ENCODE data around the gene FRAS1.

The FRAS1 gene

DNA sequence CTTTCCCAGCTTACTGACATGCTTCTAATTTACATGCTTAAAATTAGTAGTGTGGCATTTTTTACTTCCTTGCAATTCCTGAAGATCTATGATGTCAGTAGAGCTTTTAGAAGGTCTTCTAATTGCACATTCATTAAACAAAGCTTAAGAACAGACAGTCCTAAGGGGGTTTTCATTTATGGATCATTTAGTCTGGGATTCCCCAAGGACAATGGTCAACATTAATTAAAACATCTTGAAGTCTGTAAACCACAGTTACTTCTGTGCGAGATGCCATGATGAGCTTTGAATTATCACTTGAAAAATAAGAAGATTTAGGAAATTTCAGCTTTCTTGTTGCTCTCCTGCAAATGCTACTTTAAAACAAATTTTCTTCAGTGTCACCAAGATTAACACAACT lies 514.7 kb downstream of the FRAS1 start:
- no peak overlapping the region for H3K4me3 ChIP-seq
- no peak overlapping the region for H3K27ac ChIP-seq

DNA sequence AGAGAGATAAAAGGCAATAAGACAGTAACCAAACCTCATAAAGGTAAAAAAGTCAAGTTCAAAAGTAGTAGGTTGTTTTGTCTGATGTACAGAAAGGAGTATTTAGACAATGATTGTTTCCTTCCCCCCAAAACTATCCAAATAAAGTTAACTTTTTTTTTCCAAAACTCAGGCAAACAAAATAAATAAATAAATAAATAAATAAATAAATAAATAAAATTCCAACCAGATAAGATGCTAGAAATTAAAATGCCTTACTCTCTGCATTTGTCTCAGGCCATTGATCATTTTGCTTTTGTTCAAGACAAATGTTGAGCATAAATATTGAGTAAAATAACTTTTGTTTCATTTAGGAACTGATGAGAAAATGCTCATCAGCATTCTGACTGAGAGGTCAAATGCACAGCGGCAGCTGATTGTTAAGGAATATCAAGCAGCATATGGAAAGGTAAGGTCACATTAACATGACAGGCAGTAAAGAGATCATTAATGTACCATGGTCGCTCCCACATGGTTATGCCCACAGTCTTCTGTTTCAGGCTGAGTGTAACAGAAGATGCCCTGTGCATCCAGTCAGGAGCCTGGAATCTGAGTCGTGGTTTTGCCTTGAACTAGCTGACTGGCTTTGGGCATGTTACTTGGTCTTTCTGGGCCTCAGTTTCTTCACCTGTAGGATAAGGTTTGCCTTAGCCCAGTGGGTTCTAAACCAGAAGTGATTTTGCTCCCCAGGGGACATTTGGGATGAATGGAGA lies 521.7 kb downstream of the FRAS1 start:
- H3K27ac ChIP-seq: no peak overlapping the region
- no peak overlapping the region for H3K4me3 ChIP-seq

GRCh38 chr4:78581618-78582017 lies 524.5 kb downstream of the FRAS1 start:
- H3K4me3 ChIP-seq: no peak overlapping the region
- H3K27ac ChIP-seq: no peak overlapping the region

DNA sequence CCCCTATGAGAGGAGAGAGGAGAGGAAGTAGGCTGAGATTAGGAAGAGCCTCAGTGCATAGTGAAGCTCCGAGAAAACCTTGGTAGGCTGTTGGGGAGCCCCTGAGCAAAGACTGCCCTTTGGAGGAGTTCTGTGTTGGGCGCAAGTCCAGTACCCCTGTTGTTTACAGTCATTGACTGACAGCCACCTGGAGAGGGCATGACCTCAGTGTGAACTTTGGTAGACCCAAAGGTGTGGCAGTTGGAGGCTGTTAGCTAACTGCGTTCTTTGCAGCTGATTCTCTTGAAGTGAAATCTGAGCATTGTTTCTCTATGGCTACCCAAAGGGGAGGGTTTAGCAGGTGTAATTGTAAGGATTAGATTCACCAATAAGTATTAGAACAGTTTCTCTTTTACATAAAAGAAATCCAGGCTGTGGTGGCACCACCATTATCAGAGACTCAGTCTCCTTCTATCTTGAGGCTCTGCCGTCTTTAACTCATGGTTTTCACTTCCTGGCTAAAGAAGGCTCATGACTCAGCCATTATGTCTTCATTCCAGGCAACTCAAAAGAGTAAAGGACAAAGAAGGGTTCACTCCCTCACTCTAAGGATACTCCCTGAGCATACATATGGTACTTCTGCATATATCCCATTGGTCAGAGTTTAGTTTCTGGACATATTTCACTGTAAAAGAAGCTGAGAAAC lies 527.9 kb downstream of the FRAS1 start:
- Histone ChIP-seq H3K27ac (no peak overlapping the region), H3K4me3 (no peak overlapping the region)

GRCh38 chr4:78585633-78586032 lies 528.5 kb downstream of the FRAS1 start:
- Histone ChIP-seq H3K27ac (no peak overlapping the region), H3K4me3 (no peak overlapping the region)

GRCh38 chr4:78588894-78589545 lies 531.9 kb downstream of the FRAS1 start:
- Histone ChIP-seq H3K27ac (no peak overlapping the region), H3K4me3 (no peak overlapping the region)

DNA sequence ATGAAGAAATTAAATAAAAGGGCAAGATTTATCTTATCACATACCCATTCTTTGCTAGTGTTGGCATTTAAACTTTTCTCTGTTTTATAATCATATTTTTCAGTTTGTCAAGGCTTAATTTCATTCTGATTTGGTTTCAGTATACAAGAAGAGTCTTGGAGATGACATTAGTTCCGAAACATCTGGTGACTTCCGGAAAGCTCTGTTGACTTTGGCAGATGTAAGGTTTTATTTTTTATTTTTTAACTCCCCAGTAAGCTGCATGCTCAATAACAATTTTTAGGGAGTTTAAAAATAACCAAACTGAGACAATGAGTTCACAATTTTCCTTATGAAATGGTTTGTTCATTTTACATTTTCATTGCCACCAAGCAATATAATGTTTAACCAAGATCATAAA lies 534.3 kb downstream of the FRAS1 start:
- H3K27ac ChIP-seq: peak overlapping the region in 3 of 21 experiments; percentile 6 to 65 (median 59)
- no peak overlapping the region for H3K4me3 ChIP-seq

DNA sequence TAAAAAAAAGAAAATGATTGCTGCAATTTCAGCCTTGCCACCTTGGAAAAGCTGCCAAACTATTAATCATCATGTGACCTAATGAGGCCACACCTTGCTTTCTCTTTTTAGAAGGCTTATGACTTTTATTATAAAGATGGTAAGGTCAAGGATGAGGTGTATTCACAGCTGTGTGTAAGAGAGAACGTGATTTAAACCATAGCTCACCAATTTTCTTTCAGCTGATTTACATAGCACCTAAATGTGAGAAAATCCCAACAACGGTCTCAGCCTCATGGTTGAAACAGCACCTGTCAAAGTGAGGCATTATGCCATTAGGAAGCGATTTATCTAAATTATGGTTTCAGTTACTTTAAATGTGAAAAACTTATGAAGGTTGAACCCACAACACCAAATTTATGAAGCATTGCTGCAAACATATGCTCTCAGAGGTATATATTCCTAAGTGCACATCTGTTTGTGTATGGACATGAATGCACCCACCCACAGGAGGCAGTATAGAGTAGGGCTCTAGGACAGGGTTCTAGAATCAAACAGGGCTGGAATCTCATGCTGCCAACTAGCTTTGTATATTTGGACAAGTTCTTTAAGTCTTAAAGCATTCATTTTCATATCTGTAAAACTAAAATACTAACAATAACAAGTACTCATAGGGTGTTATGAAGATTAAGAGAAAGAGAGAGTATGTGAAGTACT lies 535.1 kb downstream of the FRAS1 start:
- no peak overlapping the region for H3K4me3 ChIP-seq
- no peak overlapping the region for H3K27ac ChIP-seq
